Measurements from ENCODE around the gene PTDSS2. TPM values are rescaled to one million over a fixed set of nuclear protein-coding genes. Genes with fewer than 3 reads are reported as not detected.
"Not testable (repeated sequence)": the region's sequence is repeated elsewhere in the genome, so short reads cannot be mapped to it uniquely, and the experiment has no call there.

PTDSS2 gene
- total RNA-seq, 1 donor from 2014 or later, result 55.3 TPM

GRCh38 chr11:468493-468892 is 18.4 kb downstream of the PTDSS2 start:
- H3K27ac Mint-ChIP-seq (ENCODE audit: unreplicated experiment), result peak overlapping the region; percentile 82
- no peaks in the 10 kb centered on the region for H3K27me3 Mint-ChIP-seq (ENCODE audit: unreplicated experiment)
- H3K4me3 Mint-ChIP-seq (ENCODE audit: unreplicated experiment), result no peak overlapping the region
- TF ChIP-seq, protein P1, sequence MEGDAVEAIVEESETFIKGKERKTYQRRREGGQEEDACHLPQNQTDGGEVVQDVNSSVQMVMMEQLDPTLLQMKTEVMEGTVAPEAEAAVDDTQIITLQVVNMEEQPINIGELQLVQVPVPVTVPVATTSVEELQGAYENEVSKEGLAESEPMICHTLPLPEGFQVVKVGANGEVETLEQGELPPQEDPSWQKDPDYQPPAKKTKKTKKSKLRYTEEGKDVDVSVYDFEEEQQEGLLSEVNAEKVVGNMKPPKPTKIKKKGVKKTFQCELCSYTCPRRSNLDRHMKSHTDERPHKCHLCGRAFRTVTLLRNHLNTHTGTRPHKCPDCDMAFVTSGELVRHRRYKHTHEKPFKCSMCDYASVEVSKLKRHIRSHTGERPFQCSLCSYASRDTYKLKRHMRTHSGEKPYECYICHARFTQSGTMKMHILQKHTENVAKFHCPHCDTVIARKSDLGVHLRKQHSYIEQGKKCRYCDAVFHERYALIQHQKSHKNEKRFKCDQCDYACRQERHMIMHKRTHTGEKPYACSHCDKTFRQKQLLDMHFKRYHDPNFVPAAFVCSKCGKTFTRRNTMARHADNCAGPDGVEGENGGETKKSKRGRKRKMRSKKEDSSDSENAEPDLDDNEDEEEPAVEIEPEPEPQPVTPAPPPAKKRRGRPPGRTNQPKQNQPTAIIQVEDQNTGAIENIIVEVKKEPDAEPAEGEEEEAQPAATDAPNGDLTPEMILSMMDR (IDR thresholded peaks at IDR 0.05), result no peak
- peaks cover 3% of the 10 kb centered on the region for H3K36me3 Mint-ChIP-seq (ENCODE audit: unreplicated experiment)
- peaks cover 22% of the 10 kb centered on the region for H3K4me1 Mint-ChIP-seq (ENCODE audit: unreplicated experiment)
- no peaks in the 10 kb centered on the region for H3K9me3 Mint-ChIP-seq (ENCODE audit: unreplicated experiment)
- DNase-seq (ENCODE audit: extremely low spot score, unreplicated experiment), result no peak

GRCh38 chr11:469026-469683 is 19.1 kb downstream of the PTDSS2 start:
- peak overlapping the region; percentile 8 for H3K4me3 Mint-ChIP-seq (ENCODE audit: unreplicated experiment)
- H3K9me3 Mint-ChIP-seq (ENCODE audit: unreplicated experiment); H3K36me3 Mint-ChIP-seq (ENCODE audit: unreplicated experiment); DNase-seq (ENCODE audit: extremely low spot score, unreplicated experiment); H3K27me3 Mint-ChIP-seq (ENCODE audit: unreplicated experiment): not testable (repeated sequence)
- H3K27ac Mint-ChIP-seq (ENCODE audit: unreplicated experiment), result peak overlapping the region; percentile 94
- H3K4me1 Mint-ChIP-seq (ENCODE audit: unreplicated experiment), result peaks cover 22% of the 10 kb centered on the region

DNA sequence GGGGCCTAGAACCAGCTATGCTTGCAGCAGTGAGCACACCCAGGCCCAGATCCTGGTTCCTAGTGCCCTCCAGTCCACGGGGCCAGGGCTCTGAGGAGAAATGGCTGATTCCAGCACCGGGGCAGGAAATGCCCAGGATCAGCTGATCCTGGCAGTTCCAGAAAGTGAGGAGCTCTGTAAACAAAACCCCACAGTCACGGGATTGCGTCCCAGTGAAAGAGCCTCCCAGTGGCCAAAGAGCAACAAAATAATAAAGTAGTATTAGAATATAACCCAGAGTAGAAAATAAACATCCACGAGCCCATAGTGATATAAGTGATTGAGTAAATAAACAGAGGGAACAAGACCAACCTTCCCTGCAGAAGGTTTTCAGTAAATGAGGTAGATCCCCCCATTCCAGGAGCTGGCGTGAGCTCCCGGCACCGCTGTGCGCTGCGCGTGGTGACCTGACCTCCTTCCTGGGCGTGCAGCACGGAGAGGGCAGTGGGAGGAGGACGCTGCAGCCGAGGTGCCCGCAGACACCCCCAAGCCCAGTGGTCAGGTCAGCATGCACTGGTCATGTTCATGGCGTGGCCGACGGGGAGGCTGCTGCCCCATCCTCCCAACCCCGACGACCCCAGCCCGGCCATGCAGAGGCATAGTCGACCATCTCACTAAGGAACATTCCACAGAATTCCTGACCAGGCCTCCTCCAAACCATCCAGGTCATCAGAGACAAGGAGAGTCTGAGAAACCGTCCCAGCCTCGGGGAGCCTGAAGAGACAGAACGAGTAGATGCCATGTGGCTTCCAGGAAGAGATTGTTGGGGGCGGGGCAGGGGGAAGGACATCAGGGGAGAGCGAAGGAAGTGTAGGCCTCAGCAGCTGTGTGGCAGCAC is 19.8 kb downstream of the PTDSS2 start:
- Mint-ChIP-seq H3K27me3 (ENCODE audit: unreplicated experiment) (no peaks in the 10 kb centered on the region), H3K27ac (ENCODE audit: unreplicated experiment) (peak overlapping the region; percentile 94), H3K36me3 (ENCODE audit: unreplicated experiment) (peaks cover 3% of the 10 kb centered on the region), H3K4me1 (ENCODE audit: unreplicated experiment) (peaks cover 22% of the 10 kb centered on the region), H3K4me3 (ENCODE audit: unreplicated experiment) (peak overlapping the region; percentile 8), H3K9me3 (ENCODE audit: unreplicated experiment) (no peaks in the 10 kb centered on the region)
- no peak for DNase-seq (ENCODE audit: extremely low spot score, unreplicated experiment)
- TF ChIP-seq, protein P1 (IDR thresholded peaks at IDR 0.05), result peak; percentile 40

GRCh38 chr11:471468-472145 is 21.5 kb downstream of the PTDSS2 start:
- peaks cover 22% of the 10 kb centered on the region for H3K4me1 Mint-ChIP-seq (ENCODE audit: unreplicated experiment)
- DNase-seq (ENCODE audit: extremely low spot score, unreplicated experiment), result no peak
- H3K36me3 Mint-ChIP-seq (ENCODE audit: unreplicated experiment), result peaks cover 3% of the 10 kb centered on the region
- TF ChIP-seq, protein P1 (IDR thresholded peaks at IDR 0.05), result no peak
- no peaks in the 10 kb centered on the region for H3K9me3 Mint-ChIP-seq (ENCODE audit: unreplicated experiment)
- no peak overlapping the region for H3K27ac Mint-ChIP-seq (ENCODE audit: unreplicated experiment)
- no peak overlapping the region for H3K4me3 Mint-ChIP-seq (ENCODE audit: unreplicated experiment)
- H3K27me3 Mint-ChIP-seq (ENCODE audit: unreplicated experiment), result no peaks in the 10 kb centered on the region

- Mint-ChIP-seq H3K27ac (ENCODE audit: unreplicated experiment) (no peak overlapping the region), H3K4me3 (ENCODE audit: unreplicated experiment) (no peak overlapping the region), H3K4me1 (ENCODE audit: unreplicated experiment) (peaks cover 27% of the 10 kb centered on the region), H3K36me3 (ENCODE audit: unreplicated experiment) (peaks cover 3% of the 10 kb centered on the region), H3K27me3 (ENCODE audit: unreplicated experiment) (no peaks in the 10 kb centered on the region), H3K9me3 (ENCODE audit: unreplicated experiment) (no peaks in the 10 kb centered on the region)
- DNase-seq (ENCODE audit: extremely low spot score, unreplicated experiment), result no peak
- TF ChIP-seq, protein P1 (IDR thresholded peaks at IDR 0.05), result no peak
Observed at GRCh38 chr11:472272-472671, 22.2 kb downstream of the PTDSS2 start.

Data from osteocyte (in vitro differentiated cells).